HG02943 (cell line): Measurements from ENCODE around the gene CSRP1.
"Not testable (repeated sequence)": the region's sequence is repeated elsewhere in the genome, so short reads cannot be mapped to it uniquely, and the experiment has no call there.

Experiments
- ATAC-seq: cut with Tn5 transposase; IDR thresholded peaks from one replicate; pipeline ENCODE4 v1.9.1; 2021; ENCODE audit warnings: mild to moderate bottlenecking, low read depth, moderate library complexity; ENCODE audit not compliant: unreplicated experiment

CSRP1 gene

GRCh38 chr1:201506557-201507359, at the start of gene CSRP1:
Gene CSRP1 (minus strand): TSS chr1:201507123. CDS start chr1:201496303, 10,820 bp downstream.
- ATAC-seq, result peak; percentile 93

GRCh38 chr1:201555593-201555945, 48.6 kb upstream of the CSRP1 start:
- no peak for ATAC-seq

- no peak for ATAC-seq
Observed at GRCh38 chr1:201554789-201555592, 48.1 kb upstream of the CSRP1 start.

- ATAC-seq, result no peak
Observed at GRCh38 chr1:201554190-201554600, 47.3 kb upstream of the CSRP1 start.

GRCh38 chr1:201553496-201554189, 46.7 kb upstream of the CSRP1 start:
- no peak for ATAC-seq

- ATAC-seq, result no peak
Observed at GRCh38 chr1:201552941-201553351, 46.0 kb upstream of the CSRP1 start.

GRCh38 chr1:201551877-201552731, 45.2 kb upstream of the CSRP1 start:
- ATAC-seq, result no peak

- ATAC-seq, result no peak
Observed at GRCh38 chr1:201551096-201551495, 44.2 kb upstream of the CSRP1 start.

- ATAC-seq, result not testable (repeated sequence)
Observed at GRCh38 chr1:201549522-201549921, 42.6 kb upstream of the CSRP1 start.

- no peak for ATAC-seq
Observed at GRCh38 chr1:201545851-201546492, 39.0 kb upstream of the CSRP1 start.

- ATAC-seq, result no peak
Observed at GRCh38 chr1:201544710-201545109, 37.8 kb upstream of the CSRP1 start.

- no peak for ATAC-seq
Observed at GRCh38 chr1:201543871-201544642, 37.1 kb upstream of the CSRP1 start.

- no peak for ATAC-seq
Observed at GRCh38 chr1:201542309-201543035, 35.5 kb upstream of the CSRP1 start.

- ATAC-seq, result no peak
Observed at GRCh38 chr1:201540846-201541735, 34.2 kb upstream of the CSRP1 start.

- no peak for ATAC-seq
Observed at GRCh38 chr1:201539561-201540431, 32.9 kb upstream of the CSRP1 start.
